WERI-Rb-1 (cell line): ENCODE data around the gene MYH14.

Experiments used
- DNase-seq: peaks from one replicate; pipeline ENCODE4 v3.0.0-alpha.2; 2020
- H3K27ac ChIP-seq: fragments of 250-450 bp; sonication (Bioruptor Pico); 2 replicates; pipeline ENCODE4 v1.5.1; 2020; ENCODE audit warnings: mild to moderate bottlenecking, moderate library complexity
- H3K27me3 ChIP-seq: fragments of 250-450 bp; sonication (Bioruptor Pico); 2 replicates; pipeline ENCODE4 v1.5.1; 2021; ENCODE audit warnings: mild to moderate bottlenecking, low read depth, moderate library complexity; ENCODE audit not compliant: insufficient read depth, severe bottlenecking
- H3K36me3 ChIP-seq: fragments of 250-450 bp; sonication (Bioruptor Pico); 2 replicates; pipeline ENCODE4 v1.5.1; 2020; ENCODE audit warnings: mild to moderate bottlenecking, moderate library complexity
- H3K4me3 ChIP-seq: 2 replicates; pipeline ENCODE4 v1.5.1; 2011; ENCODE audit warnings: low read depth, mild to moderate bottlenecking, control low read depth, low read length
- H3K9me3 ChIP-seq: fragments of 250-450 bp; sonication (Bioruptor Pico); 2 replicates; pipeline ENCODE4 v1.5.1; 2021; ENCODE audit warnings: mild to moderate bottlenecking, moderate library complexity; ENCODE audit not compliant: severe bottlenecking
- TF ChIP-seq, protein P1 (sequence below): IDR thresholded peaks from 2 replicates; pipeline ENCODE4 v1.5.1; 2011; ENCODE audit warnings: low read depth, mild to moderate bottlenecking, control low read depth, inconsistent platforms, low read length

MYH14 gene

DNA sequence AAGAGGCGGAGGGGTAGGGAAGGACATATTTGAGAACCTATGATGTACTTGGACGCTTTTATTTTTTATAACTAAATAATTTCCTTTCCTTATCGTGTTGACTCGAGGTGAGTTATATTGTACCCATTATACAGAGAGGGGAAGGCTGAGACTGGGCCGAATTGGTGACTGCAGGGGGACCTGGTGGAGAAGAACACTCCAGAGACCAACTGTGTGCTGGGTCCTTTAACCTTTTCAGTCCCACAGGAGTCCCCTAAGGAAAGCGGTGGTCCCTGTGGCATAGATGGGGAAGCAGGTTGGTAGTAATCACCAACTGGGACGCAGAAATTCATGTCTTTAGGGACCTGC is 633 bp downstream of the MYH14 start:
- TF ChIP-seq, protein P1, sequence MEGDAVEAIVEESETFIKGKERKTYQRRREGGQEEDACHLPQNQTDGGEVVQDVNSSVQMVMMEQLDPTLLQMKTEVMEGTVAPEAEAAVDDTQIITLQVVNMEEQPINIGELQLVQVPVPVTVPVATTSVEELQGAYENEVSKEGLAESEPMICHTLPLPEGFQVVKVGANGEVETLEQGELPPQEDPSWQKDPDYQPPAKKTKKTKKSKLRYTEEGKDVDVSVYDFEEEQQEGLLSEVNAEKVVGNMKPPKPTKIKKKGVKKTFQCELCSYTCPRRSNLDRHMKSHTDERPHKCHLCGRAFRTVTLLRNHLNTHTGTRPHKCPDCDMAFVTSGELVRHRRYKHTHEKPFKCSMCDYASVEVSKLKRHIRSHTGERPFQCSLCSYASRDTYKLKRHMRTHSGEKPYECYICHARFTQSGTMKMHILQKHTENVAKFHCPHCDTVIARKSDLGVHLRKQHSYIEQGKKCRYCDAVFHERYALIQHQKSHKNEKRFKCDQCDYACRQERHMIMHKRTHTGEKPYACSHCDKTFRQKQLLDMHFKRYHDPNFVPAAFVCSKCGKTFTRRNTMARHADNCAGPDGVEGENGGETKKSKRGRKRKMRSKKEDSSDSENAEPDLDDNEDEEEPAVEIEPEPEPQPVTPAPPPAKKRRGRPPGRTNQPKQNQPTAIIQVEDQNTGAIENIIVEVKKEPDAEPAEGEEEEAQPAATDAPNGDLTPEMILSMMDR: no peak
- H3K4me3 ChIP-seq: no peak overlapping the region
- peaks cover 11% of the 10 kb centered on the region for H3K9me3 ChIP-seq
- DNase-seq: no peak
- no peak overlapping the region for H3K27ac ChIP-seq
- H3K27me3 ChIP-seq: peaks cover 89% of the 10 kb centered on the region
- no peaks in the 10 kb centered on the region for H3K36me3 ChIP-seq

DNA sequence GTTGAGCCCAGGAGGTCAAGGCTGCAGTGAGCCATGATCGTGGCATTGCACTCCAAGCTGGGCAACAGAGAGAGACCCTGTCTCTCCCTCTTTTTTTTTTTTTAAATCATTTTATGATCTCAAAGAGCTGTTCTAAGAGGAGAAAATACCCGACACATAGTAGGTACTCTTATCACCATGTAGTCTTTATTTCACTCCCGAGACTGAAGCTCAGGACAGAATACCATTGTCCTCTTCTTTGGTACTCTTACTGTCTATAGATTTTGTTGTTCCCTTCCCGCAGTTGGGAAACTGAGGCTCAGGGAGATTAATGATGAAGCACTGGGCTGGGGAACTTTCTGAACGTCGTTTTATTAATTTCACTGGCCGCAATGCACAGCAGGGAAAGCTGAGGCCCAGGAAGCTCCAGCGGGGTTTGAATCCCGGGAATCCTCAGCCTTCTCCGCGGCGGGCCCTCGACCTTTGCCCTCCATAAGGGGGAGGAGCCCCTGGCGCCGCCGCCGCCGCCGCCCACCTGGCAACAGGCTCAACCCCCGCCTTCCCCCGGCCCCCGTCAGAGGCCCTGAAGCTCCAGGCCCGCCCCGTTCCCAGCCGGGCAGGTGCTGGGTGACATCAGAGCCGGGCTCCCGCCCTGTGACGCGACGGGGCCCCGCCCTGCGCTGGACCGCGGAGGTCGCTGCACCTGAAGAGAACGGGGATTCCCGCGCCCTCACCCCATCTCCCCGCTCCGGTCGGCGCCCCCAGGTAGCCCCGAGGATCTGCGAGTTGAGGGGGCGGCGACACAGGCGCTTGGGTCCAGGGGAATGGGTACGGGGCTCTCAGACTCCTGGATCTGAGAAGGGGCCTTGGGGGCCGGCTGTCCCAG is 1.6 kb downstream of the MYH14 start:
- Histone ChIP-seq H3K4me3 (no peak overlapping the region), H3K27ac (no peak overlapping the region), H3K9me3 (peaks cover 14% of the 10 kb centered on the region), H3K36me3 (no peaks in the 10 kb centered on the region), H3K27me3 (peaks cover 85% of the 10 kb centered on the region)
- TF ChIP-seq, protein P1: no peak
- no peak for DNase-seq

DNA sequence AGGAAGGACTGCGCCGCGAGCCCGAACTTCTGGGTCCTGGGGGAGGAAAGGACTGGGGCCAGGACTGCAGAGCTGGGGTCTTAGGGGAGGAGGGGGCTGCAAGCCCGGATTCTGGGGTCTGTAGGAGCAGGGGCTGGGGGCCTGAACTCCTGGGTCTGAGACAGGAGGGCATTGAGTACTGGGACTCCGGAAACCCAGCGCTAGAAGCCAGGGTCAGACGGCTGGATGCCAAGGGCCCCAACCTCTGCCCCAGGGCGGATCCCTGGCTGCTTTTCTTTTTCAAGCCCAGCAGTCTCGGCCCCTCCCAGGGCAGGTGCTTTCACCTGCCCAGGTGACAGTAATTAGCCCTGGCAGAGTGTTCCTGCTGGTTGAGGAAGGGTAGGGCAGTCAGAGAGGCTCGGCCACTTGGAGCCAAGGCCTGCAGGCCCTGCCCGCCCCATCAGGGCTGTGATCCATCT is 2.3 kb downstream of the MYH14 start:
- no peak for DNase-seq
- no peaks in the 10 kb centered on the region for H3K36me3 ChIP-seq
- TF ChIP-seq, protein P1: no peak
- H3K9me3 ChIP-seq: peaks cover 14% of the 10 kb centered on the region
- H3K27ac ChIP-seq: no peak overlapping the region
- no peak overlapping the region for H3K4me3 ChIP-seq
- peaks cover 89% of the 10 kb centered on the region for H3K27me3 ChIP-seq

DNA sequence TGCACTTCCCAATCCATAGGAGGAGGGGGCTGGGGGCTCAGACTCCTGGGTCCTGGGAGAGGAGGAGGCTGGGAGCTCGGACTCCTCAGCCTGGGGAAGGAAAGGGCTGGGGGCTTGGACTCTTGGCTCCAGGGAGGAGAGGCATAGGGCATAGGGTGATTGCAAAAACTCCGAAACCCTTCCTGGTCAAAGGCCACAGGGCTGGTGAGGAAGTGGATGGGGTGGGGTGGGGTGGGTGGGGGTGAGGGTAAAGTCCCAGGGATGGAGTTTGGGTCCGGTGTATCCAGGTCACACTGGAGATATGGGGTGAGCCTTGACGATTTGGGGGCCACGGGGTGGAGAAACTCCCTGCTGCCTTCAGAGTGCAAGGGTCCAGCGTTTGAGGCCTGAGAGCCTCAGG is 2.8 kb downstream of the MYH14 start:
- Histone ChIP-seq H3K27ac (no peak overlapping the region), H3K9me3 (peaks cover 14% of the 10 kb centered on the region), H3K27me3 (peaks cover 89% of the 10 kb centered on the region), H3K4me3 (no peak overlapping the region), H3K36me3 (no peaks in the 10 kb centered on the region)
- TF ChIP-seq, protein P1: no peak
- DNase-seq: no peak

DNA sequence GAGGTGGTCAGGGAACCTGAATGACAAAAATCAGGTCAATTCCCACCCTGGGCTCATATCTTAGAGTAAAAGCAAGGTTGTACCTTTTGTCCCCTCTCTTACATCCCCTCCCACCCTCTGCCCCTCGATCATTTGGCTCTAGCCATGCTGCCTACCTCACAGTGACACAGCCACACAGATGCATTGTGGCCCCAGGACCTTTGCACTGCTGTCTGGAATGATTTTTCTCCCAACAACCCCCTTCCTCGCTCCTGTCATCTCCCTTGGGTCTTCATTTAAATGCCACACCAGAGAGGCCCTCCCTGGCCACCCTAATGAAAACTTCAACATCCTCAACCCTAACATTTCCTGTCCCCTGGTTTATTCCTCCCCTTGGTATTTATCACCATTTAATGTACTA is 4.3 kb downstream of the MYH14 start:
- H3K4me3 ChIP-seq: no peak overlapping the region
- H3K27ac ChIP-seq: no peak overlapping the region
- TF ChIP-seq, protein P1: no peak
- H3K36me3 ChIP-seq: no peaks in the 10 kb centered on the region
- H3K27me3 ChIP-seq: peaks cover 89% of the 10 kb centered on the region
- H3K9me3 ChIP-seq: peaks cover 14% of the 10 kb centered on the region
- DNase-seq: no peak
